VCaP (cell line): ENCODE data around the gene ARHGAP18.

Source experiments
- H3K27ac ChIP-seq: fragments of 450-650 bp; 2 replicates; pipeline ENCODE4 v1.5.1; 2017
- TF ChIP-seq, protein P1 (sequence below): fragments of 450-650 bp; conservative IDR thresholded peaks from 2 replicates; pipeline ENCODE4 v1.5.1; 2017; ENCODE audit warnings: mild to moderate bottlenecking, moderate library complexity

Gene ARHGAP18

DNA sequence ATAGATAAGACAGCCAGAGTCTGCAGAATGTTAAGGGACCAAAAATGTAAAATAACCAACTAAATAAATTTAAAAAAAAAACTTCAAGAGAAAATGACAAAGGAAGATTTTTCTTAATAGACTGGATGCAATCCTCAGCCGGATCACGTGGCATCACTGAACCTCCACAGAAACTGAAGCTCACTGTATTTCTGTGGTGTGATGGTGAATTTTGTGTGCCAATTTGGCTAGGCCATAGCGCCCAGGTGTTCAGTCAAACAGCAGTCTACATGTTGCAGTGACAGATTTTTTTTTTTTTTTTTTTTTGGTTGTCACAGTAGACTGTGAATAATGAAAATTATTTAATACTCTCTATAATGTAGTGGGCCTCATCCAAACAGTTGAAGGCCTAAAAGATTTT is 95.5 kb downstream of the ARHGAP18 start:
- no peak overlapping the region for H3K27ac ChIP-seq
- TF ChIP-seq, protein P1, sequence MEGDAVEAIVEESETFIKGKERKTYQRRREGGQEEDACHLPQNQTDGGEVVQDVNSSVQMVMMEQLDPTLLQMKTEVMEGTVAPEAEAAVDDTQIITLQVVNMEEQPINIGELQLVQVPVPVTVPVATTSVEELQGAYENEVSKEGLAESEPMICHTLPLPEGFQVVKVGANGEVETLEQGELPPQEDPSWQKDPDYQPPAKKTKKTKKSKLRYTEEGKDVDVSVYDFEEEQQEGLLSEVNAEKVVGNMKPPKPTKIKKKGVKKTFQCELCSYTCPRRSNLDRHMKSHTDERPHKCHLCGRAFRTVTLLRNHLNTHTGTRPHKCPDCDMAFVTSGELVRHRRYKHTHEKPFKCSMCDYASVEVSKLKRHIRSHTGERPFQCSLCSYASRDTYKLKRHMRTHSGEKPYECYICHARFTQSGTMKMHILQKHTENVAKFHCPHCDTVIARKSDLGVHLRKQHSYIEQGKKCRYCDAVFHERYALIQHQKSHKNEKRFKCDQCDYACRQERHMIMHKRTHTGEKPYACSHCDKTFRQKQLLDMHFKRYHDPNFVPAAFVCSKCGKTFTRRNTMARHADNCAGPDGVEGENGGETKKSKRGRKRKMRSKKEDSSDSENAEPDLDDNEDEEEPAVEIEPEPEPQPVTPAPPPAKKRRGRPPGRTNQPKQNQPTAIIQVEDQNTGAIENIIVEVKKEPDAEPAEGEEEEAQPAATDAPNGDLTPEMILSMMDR, result no peak

GRCh38 chr6:129612440-129612839 is 97.5 kb downstream of the ARHGAP18 start:
- TF ChIP-seq, protein P1, result no peak
- no peak overlapping the region for H3K27ac ChIP-seq

GRCh38 chr6:129609635-129610034 is 100.3 kb downstream of the ARHGAP18 start:
- TF ChIP-seq, protein P1, result no peak
- no peak overlapping the region for H3K27ac ChIP-seq

DNA sequence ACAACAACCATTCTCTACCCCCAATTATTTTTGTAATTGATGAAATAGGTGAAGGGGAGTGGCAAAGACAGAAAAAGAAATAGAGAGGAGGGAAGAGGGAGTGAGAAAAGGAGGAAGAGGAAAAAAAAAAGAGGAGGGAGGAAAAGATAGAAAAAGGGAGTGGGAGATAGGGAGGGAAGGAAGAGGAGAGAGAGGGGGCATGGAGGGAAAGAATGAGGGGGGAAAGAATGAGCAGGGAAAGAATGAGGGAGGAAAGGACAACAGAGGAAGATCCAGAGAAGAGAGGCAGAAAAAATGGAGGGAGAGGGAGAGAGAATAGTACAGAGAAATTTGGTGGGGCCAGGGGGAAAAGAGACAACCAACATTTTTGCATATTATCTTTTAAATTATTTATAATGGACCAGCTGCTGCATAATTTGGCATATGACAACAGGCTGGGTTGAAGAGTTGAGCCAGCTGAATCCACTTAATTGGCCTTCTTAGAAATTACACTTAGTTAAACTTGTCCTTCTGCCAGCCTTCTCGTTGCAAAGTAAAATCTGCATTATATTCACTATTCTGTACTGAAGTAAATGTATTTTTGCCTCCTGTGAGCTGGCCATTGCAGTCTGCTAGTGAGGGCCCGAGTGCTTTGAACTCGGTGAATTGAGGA is 101.0 kb downstream of the ARHGAP18 start:
- TF ChIP-seq, protein P1, result no peak
- H3K27ac ChIP-seq, result no peak overlapping the region

DNA sequence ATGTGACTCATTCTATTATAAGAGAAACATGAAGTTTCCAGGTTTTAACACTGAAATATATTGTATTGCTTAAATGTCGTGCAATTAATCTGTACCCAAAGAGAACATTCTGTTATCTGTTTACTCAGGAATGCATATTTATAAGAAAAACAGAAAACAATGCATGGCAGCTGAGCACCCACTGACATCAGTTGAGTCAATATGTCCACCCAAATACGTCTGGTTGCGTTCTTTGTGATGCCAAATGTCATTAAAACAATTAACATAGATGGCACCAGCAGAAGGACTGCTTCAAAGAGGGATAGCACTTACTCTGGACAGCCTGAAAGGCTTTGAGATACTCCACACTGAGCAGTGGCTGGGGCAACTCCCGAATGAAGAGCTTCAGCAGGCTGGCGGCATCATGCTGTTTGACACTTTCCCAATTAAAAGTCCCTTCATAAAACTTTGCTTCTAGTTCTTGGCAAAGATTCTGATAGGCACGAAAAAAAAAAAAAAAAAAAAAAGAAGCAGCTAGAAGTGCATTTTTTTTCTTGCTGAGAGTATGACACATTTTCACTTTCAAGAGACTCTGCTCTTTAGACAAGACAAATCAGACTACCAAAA is 102.3 kb downstream of the ARHGAP18 start:
- TF ChIP-seq, protein P1, result no peak

DNA sequence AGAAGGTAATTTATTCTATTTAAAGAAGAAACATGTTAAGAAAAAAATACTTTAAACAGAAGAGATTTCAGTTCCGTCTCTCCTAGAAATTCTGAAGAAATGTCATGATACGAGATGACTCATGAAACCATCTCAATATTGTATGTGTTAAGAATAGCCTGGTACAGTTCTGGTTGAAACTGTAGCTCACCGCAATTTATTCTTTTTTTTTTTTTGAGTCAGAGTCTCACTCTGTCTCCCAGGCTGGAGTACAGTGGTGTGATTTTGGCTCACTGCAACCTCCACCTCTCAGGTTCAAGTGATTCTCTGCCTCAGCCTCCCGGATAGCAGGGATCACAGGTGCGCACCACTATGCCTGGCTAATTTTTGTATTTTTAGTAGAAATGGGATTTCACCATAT is 103.3 kb downstream of the ARHGAP18 start:
- TF ChIP-seq, protein P1, result no peak
- no peak overlapping the region for H3K27ac ChIP-seq

More for the DNA sequence above, 102.3 kb downstream of the ARHGAP18 start:
- H3K27ac ChIP-seq, result no peak overlapping the region

- TF ChIP-seq, protein P1, result no peak
- H3K27ac ChIP-seq, result no peak overlapping the region
These were observed 104.0 kb downstream of the ARHGAP18 start for GRCh38 chr6:129605967-129606366.
